ENCODE data around the gene TOM1. TPM values are rescaled to one million over a fixed set of nuclear protein-coding genes. Genes with fewer than 3 reads are reported as not detected.
A peak's percentile ranks its signal among the peaks of the same experiment; 100 is the strongest.

The TOM1 gene
- total RNA-seq, 1 donor: 118 TPM

- H3K27me3 ChIP-seq (ENCODE audit: insufficient read depth, low read length): no peaks in the 10 kb centered on the region
- peaks cover 17% of the 10 kb centered on the region for H3K36me3 ChIP-seq (ENCODE audit: insufficient read depth, low read length)
- TF ChIP-seq CTCF (IDR thresholded peaks at IDR 0.05; ENCODE audit: extremely low read depth, low read depth, low read length): no peak
- H3K9me3 ChIP-seq (ENCODE audit: low read depth, low read length): no peaks in the 10 kb centered on the region
- H3K27ac ChIP-seq (ENCODE audit: low read depth, low read length): no peak overlapping the region
- H3K79me2 ChIP-seq (ENCODE audit: insufficient read depth, low read length): peaks cover 5% of the 10 kb centered on the region
- H3K4me1 ChIP-seq (ENCODE audit: insufficient read depth, low read length): peaks cover 19% of the 10 kb centered on the region
- DNase-seq (ENCODE audit: insufficient read length, low spot score, missing footprints): no peak
- no peaks in the 10 kb centered on the region for H4K20me1 ChIP-seq (ENCODE audit: insufficient read depth, low read length)
- no peak overlapping the region for H3K4me2 ChIP-seq (ENCODE audit: insufficient read depth, low read length)
- peak overlapping the region; percentile 51 for H2AFZ ChIP-seq (ENCODE audit: low read length)
- no peak overlapping the region for H3K4me3 ChIP-seq (ENCODE audit: insufficient read depth, low read length)
These were observed 97.6 kb downstream of the TOM1 start for GRCh38 chr22:35397095-35397904.

Small RNAs within 50 kb of the gene (small RNA-seq; reads per million reads assigned to genes)
- gene MIR3909: 10.4 reads per million, percentile 92 among the genes with 10 or more reads in this experiment
- gene MIR6069: not detected

Other genes with a start within 250 kb of the TOM1 start
- gene ISX, start 233.7 kb upstream of the TOM1 start, total RNA-seq: not detected in 2 replicates
- 19.2 and 20.9 TPM in 2 replicates for gene HMGXB4, start 42.4 kb upstream of the TOM1 start, total RNA-seq
- 411 and 475 TPM in 2 replicates for gene HMOX1, start 81.2 kb downstream of the TOM1 start, total RNA-seq
- 12.7 and 13.6 TPM in 2 replicates for gene MCM5, start 100.2 kb downstream of the TOM1 start, total RNA-seq
- gene RASD2, start 240.9 kb downstream of the TOM1 start, total RNA-seq: under 0.01 and 0.29 TPM in 2 replicates